Measurements from ENCODE around the gene GSTM4. TPM values are rescaled to one million over a fixed set of nuclear protein-coding genes. Genes with fewer than 3 reads are reported as not detected.
A peak's percentile ranks its signal among the peaks of the same experiment; 100 is the strongest.

The GSTM4 gene
- total and polyA plus RNA-seq, 2 experiments from 2014 or later = 12.8 to 12.9 TPM

GRCh38 chr1:109619576-109620400 is 36.1 kb upstream of the GSTM4 start, which contains the start of the genes AMPD2 and GNAT2 (continued):
- TF ChIP-seq CTCF (conservative IDR thresholded peaks at IDR 0.05; ENCODE audit: low read depth in 2 of 2) (no peak), JUNB (IDR thresholded peaks at IDR 0.05; ENCODE audit: unreplicated experiment) (no peak), EZH2 (IDR thresholded peaks at IDR 0.05; ENCODE audit: low read depth, unreplicated experiment) (no peak), ETS1 (IDR thresholded peaks at IDR 0.05) (no peak)

GRCh38 chr1:109620401-109620791 is 35.5 kb upstream of the GSTM4 start:
- H3K36me3 Mint-ChIP-seq (ENCODE audit: low read depth) = no peaks in the 10 kb centered on the region; the same call in 2 of the 3 replicates
- DNase-seq (ENCODE audit: low spot score) = no peak
- Histone ChIP-seq H3K79me2 (replicated peaks; ENCODE audit: insufficient read depth) (peaks cover 37% of the 10 kb centered on the region), H3K4me1 (ENCODE audit: insufficient read depth) (peaks cover 17% of the 10 kb centered on the region), H3K36me3 (ENCODE audit: insufficient read depth) (no peaks in the 10 kb centered on the region), H3F3A (replicated peaks; ENCODE audit: low read depth) (no peaks in the 10 kb centered on the region), H3K9me2 (ENCODE audit: insufficient read depth) (no peaks in the 10 kb centered on the region), H2AFZ (peak overlapping the region; percentile 95), H4K20me1 (replicated peaks; ENCODE audit: insufficient read depth) (peaks cover 4% of the 10 kb centered on the region; the same call in 1 of the 2 replicates), H3K27me3 (ENCODE audit: insufficient read depth) (no peaks in the 10 kb centered on the region), H3K4me3 (peak overlapping the region; percentile 97), H3K27ac (ENCODE audit: low read depth) (peak overlapping the region; percentile 59; the same call in 1 of the 2 replicates), H3K4me2 (peak overlapping the region; percentile 99)
- peak; percentile 14 for ATAC-seq
- peaks cover 11% of the 10 kb centered on the region for H3K27me3 Mint-ChIP-seq (ENCODE audit: insufficient read depth, low read depth, poor library complexity)
- H3K27ac Mint-ChIP-seq = peak overlapping the region; percentile 65
- peak overlapping the region; percentile 95 for H3K4me3 Mint-ChIP-seq
- peaks cover 44% of the 10 kb centered on the region for H3K4me1 Mint-ChIP-seq
- no peaks in the 10 kb centered on the region for H3K9me3 Mint-ChIP-seq
- TF ChIP-seq CTCF (conservative IDR thresholded peaks at IDR 0.05; ENCODE audit: low read depth in 2 of 2) (no peak), POLR2AphosphoS5 (IDR thresholded peaks at IDR 0.05; ENCODE audit: low read depth) (no peak), JUNB (IDR thresholded peaks at IDR 0.05; ENCODE audit: unreplicated experiment) (no peak), REST (IDR thresholded peaks at IDR 0.05; ENCODE audit: unreplicated experiment) (no peak), CREB1 (CRISPR knock-in tag; IDR thresholded peaks at IDR 0.05; ENCODE audit: low read depth) (no peak), ZNF114 (CRISPR knock-in tag; IDR thresholded peaks at IDR 0.05) (no peak)
